GM12891 (cell line): ENCODE measurements around the gene BIK.

Source experiments
- PAX5 ChIP-seq: IDR thresholded peaks from 2 replicates; pipeline ENCODE4 v1.6.1; 2011; ENCODE audit warnings: low read length, moderate library complexity, mild to moderate bottlenecking; ENCODE audit not compliant: insufficient read depth, severe bottlenecking
- POLR2A ChIP-seq: IDR thresholded peaks from 2 replicates; pipeline ENCODE4 v1.6.1; 2011; ENCODE audit warnings: low read depth, low read length, control low read depth
- POLR2AphosphoS5 ChIP-seq: IDR thresholded peaks from 2 replicates; pipeline ENCODE4 v1.6.1; 2011; ENCODE audit warnings: low read depth, low read length, control low read depth
- SPI1 ChIP-seq: IDR thresholded peaks from 2 replicates; pipeline ENCODE4 v1.6.1; 2011; ENCODE audit warnings: low read depth, low read length, control low read depth
- TAF1 ChIP-seq: IDR thresholded peaks from 2 replicates; pipeline ENCODE4 v1.6.1; 2011; ENCODE audit warnings: low read depth, low read length, control low read depth

GRCh38 chr22:43148581-43148980 is 38.0 kb downstream of the BIK start:
- TF ChIP-seq TAF1 (no peak), POLR2AphosphoS5 (no peak), POLR2A (no peak), SPI1 (no peak), PAX5 (no peak)
